KMS-11 (cell line): ENCODE measurements around the gene ATP5MG.

ENCODE experiments used
- H2AFZ ChIP-seq: fragments of 200-600 bp; sonication (generic); 2 replicates; pipeline ENCODE4 v1.6.1; 2016; ENCODE audit warnings: antibody characterized with exemption, mixed run types, low read depth
- H3K27ac ChIP-seq: fragments of 200-600 bp; sonication (generic); 2 replicates; pipeline ENCODE4 v1.6.1; 2016; ENCODE audit warnings: mild to moderate bottlenecking, mixed run types
- H3K27me3 ChIP-seq: fragments of 200-600 bp; sonication (generic); 2 replicates; pipeline ENCODE4 v1.6.1; 2017; ENCODE audit warnings: mild to moderate bottlenecking, low read depth, mixed run types, moderate library complexity; ENCODE audit not compliant: insufficient read depth
- H3K36me3 ChIP-seq: fragments of 200-600 bp; sonication (generic); 2 replicates; pipeline ENCODE4 v1.6.1; 2017; ENCODE audit warnings: mild to moderate bottlenecking, mixed run types; ENCODE audit not compliant: insufficient read depth
- H3K4me1 ChIP-seq: fragments of 200-600 bp; sonication (generic); 2 replicates; pipeline ENCODE4 v1.6.1; 2016; ENCODE audit warnings: mild to moderate bottlenecking, low read depth, mixed run types; ENCODE audit not compliant: poor library complexity, severe bottlenecking
- H3K4me2 ChIP-seq: fragments of 200-600 bp; sonication (generic); 2 replicates; pipeline ENCODE4 v1.7.0; 2016; ENCODE audit warnings: mild to moderate bottlenecking, mixed run types
- H3K4me3 ChIP-seq: fragments of 200-600 bp; sonication (generic); IDR thresholded peaks from 2 replicates; pipeline ENCODE4 v1.6.1; 2017; ENCODE audit warnings: low read depth, low read length, mixed read lengths; ENCODE audit not compliant: insufficient read depth
- H3K79me2 ChIP-seq: fragments of 200-600 bp; sonication (generic); 2 replicates; pipeline ENCODE4 v1.6.1; 2016; ENCODE audit warnings: low read depth, mixed run types; ENCODE audit not compliant: insufficient read depth
- H3K9ac ChIP-seq: fragments of 200-600 bp; sonication (generic); 2 replicates; pipeline ENCODE4 v1.6.1; 2016; ENCODE audit warnings: mild to moderate bottlenecking, mixed run types
- H4K20me1 ChIP-seq: fragments of 200-600 bp; sonication (generic); 2 replicates; pipeline ENCODE4 v1.6.1; 2016; ENCODE audit warnings: mild to moderate bottlenecking, mixed run types; ENCODE audit not compliant: insufficient read depth
- TF ChIP-seq, protein P1 (sequence below): fragments of 200-600 bp; sonication (generic); conservative IDR thresholded peaks from 2 replicates; pipeline ENCODE4 v1.6.1; 2017; ENCODE audit warnings: low read depth, mild to moderate bottlenecking, antibody characterized with exemption, low read length, moderate library complexity, mixed read lengths

The ATP5MG gene

GRCh38 chr11:118364956-118365615, 36.3 kb upstream of the ATP5MG start:
- Histone ChIP-seq H3K4me3 (no peak overlapping the region), H3K4me2 (no peak overlapping the region), H3K27ac (no peak overlapping the region), H3K36me3 (no peaks in the 10 kb centered on the region), H3K27me3 (no peaks in the 10 kb centered on the region), H4K20me1 (no peaks in the 10 kb centered on the region), H3K4me1 (peaks cover 9% of the 10 kb centered on the region), H3K9ac (no peak overlapping the region), H3K79me2 (peaks cover 23% of the 10 kb centered on the region), H2AFZ (no peak overlapping the region)
- TF ChIP-seq, protein P1, sequence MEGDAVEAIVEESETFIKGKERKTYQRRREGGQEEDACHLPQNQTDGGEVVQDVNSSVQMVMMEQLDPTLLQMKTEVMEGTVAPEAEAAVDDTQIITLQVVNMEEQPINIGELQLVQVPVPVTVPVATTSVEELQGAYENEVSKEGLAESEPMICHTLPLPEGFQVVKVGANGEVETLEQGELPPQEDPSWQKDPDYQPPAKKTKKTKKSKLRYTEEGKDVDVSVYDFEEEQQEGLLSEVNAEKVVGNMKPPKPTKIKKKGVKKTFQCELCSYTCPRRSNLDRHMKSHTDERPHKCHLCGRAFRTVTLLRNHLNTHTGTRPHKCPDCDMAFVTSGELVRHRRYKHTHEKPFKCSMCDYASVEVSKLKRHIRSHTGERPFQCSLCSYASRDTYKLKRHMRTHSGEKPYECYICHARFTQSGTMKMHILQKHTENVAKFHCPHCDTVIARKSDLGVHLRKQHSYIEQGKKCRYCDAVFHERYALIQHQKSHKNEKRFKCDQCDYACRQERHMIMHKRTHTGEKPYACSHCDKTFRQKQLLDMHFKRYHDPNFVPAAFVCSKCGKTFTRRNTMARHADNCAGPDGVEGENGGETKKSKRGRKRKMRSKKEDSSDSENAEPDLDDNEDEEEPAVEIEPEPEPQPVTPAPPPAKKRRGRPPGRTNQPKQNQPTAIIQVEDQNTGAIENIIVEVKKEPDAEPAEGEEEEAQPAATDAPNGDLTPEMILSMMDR = no peak

- H3K9ac ChIP-seq = no peak overlapping the region
- peaks cover 14% of the 10 kb centered on the region for H3K79me2 ChIP-seq
- no peak overlapping the region for H2AFZ ChIP-seq
- H3K4me2 ChIP-seq = no peak overlapping the region
- H3K27ac ChIP-seq = no peak overlapping the region
- no peaks in the 10 kb centered on the region for H3K27me3 ChIP-seq
- no peaks in the 10 kb centered on the region for H3K36me3 ChIP-seq
- H3K4me3 ChIP-seq = no peak overlapping the region
- TF ChIP-seq, protein P1 = no peak
- H3K4me1 ChIP-seq = peaks cover 13% of the 10 kb centered on the region
- 0 out of 2 replicates have a peak, but pooled peaks cover 2% of the 10 kb centered on the region for H4K20me1 ChIP-seq
Measured at GRCh38 chr11:118366287-118366686, 35.1 kb upstream of the ATP5MG start.

DNA sequence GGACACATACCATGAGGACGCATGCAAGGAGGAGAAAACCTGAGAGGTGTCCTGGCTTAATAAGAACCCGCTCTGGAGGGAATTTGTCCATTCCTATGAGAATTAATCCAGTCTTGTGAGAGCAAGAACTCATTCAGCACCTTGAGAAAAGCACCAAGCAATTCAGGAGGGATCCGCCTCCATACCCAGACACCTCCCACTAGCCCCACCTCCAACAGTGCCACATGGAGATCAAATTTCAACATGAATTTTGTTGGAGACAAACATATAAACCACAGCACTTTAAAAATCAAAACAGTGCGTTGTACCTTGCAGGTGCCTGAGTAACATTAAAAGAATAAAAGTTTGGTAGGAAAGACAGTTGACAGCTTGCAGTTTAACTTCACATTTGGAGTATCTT, 30.6 kb upstream of the ATP5MG start:
- H3K4me2 ChIP-seq = peak overlapping the region; percentile 8; the same call in 1 of the 2 replicates
- TF ChIP-seq, protein P1 = no peak
- H3K9ac ChIP-seq = no peak overlapping the region
- H3K4me1 ChIP-seq = peaks cover 15% of the 10 kb centered on the region
- no peaks in the 10 kb centered on the region for H3K79me2 ChIP-seq
- no peaks in the 10 kb centered on the region; the same call in 1 of the 2 replicates for H3K36me3 ChIP-seq
- H3K27ac ChIP-seq = no peak overlapping the region; the same call in 1 of the 2 replicates
- H2AFZ ChIP-seq = no peak overlapping the region
- 0 out of 2 replicates have a peak, but pooled peaks cover 3% of the 10 kb centered on the region for H4K20me1 ChIP-seq
- no peak overlapping the region for H3K4me3 ChIP-seq
- no peaks in the 10 kb centered on the region for H3K27me3 ChIP-seq

DNA sequence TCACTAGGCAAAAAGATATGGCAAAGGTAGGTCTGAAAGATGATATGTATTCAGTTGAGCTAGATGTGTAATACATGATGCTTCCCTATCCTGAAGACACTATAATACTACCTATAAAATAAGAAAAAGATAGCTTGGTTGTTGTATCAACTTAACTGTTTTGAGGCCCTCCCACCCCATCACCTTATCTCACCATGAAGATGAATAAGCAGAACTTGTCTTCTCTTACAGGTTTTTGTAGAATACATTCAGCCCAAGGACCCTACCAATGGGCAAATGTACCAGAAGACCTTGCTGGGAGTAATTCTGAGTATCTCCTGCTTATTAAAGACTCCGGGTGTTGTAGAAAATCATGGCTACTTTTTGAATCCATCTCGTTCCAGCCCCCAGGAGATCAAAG, 28.1 kb upstream of the ATP5MG start:
- H3K36me3 ChIP-seq = no peaks in the 10 kb centered on the region; the same call in 1 of the 2 replicates
- H3K27ac ChIP-seq = no peak overlapping the region
- peaks cover 15% of the 10 kb centered on the region for H3K4me1 ChIP-seq
- no peaks in the 10 kb centered on the region for H3K79me2 ChIP-seq
- no peak overlapping the region for H3K4me2 ChIP-seq
- no peaks in the 10 kb centered on the region for H3K27me3 ChIP-seq
- no peak overlapping the region for H2AFZ ChIP-seq
- H3K9ac ChIP-seq = no peak overlapping the region
- 0 out of 2 replicates have a peak, but pooled peaks cover 3% of the 10 kb centered on the region for H4K20me1 ChIP-seq
- no peak overlapping the region for H3K4me3 ChIP-seq
- TF ChIP-seq, protein P1 = no peak
